ENCODE results near the gene EFHD2.

DNA sequence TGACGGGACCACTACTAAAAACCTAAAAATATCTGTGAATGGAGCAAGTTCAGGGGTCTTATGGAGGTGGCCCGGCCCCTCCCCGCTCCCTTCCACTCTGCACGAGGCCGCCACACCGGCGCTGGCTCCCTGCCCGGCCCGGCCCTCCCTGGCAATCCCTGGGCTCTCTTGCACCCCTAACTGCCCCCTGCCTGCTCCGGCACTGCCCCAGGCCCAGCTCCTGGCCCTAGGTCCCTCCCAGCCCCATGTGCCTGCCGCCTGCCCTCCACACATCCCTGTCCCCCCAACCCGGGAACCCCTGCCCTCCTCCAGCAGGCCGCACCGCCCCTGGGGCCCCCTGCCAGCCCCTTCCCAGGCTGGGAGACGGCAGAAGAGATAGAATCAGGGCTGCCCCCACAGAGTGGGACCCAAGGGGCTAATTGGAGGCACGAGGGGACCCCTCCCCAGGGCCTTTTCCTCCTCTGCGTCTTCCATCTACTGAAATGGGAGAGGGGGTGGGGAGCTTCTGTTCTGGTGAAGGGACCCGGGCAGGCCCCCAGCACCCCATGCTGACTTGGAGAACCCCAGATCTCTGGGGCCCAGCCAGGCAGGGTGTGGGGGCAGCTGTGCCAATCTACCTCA lies 19.2 kb downstream of the EFHD2 start:
- TF ChIP-seq KLF16 (tag by site-specific recombination; IDR thresholded peaks at IDR 0.05) (no peak), ZNF16 (tag by site-specific recombination; IDR thresholded peaks at IDR 0.05; ENCODE audit: low read depth) (no peak), ATF2 (tag by site-specific recombination; IDR thresholded peaks at IDR 0.05; ENCODE audit: low read depth) (no peak), REST (tag by site-specific recombination; IDR thresholded peaks at IDR 0.05) (no peak), ZBTB8A (tag by site-specific recombination; IDR thresholded peaks at IDR 0.05) (no peak), ELK4 (IDR thresholded peaks at IDR 0.05; ENCODE audit: borderline replicate concordance, low read depth, low read length) (no peak)

All from HEK293 (cell line).